Fibroblast of lung (primary cell): ENCODE measurements around the gene VAMP5. TPM values are rescaled to one million over a fixed set of nuclear protein-coding genes. Genes with fewer than 3 reads are reported as not detected.

Experiments used
- DNase-seq, 2 donors: peaks; one replicate each; pipeline versions ENCODE4 v3.0.0 to v3.0.0-alpha.2; 2010; ENCODE audit warnings: low read depth in 2 of 2
- H2AFZ ChIP-seq: 2 replicates; pipeline ENCODE4 v1.5.1; 2012; ENCODE audit warnings: low read length, control low read depth, inconsistent platforms
- H3K27ac ChIP-seq: 2 replicates; pipeline ENCODE4 v1.5.1; 2011; ENCODE audit warnings: low read length, control low read depth; ENCODE audit not compliant: insufficient read depth
- H3K27me3 ChIP-seq: 2 replicates; pipeline ENCODE4 v1.5.1; 2011; ENCODE audit warnings: mild to moderate bottlenecking, low read length; ENCODE audit not compliant: control insufficient read depth, insufficient read depth
- H3K36me3 ChIP-seq: 2 replicates; pipeline ENCODE4 v1.5.1; 2011; ENCODE audit warnings: low read length; ENCODE audit not compliant: control insufficient read depth, insufficient read depth
- H3K4me1 ChIP-seq: 2 replicates; pipeline ENCODE4 v1.5.1; 2011; ENCODE audit warnings: low read length; ENCODE audit not compliant: control insufficient read depth, insufficient read depth; ENCODE audit errors: extremely low read depth
- H3K4me2 ChIP-seq: 2 replicates; pipeline ENCODE4 v1.5.1; 2011; ENCODE audit warnings: low read length, control low read depth; ENCODE audit not compliant: insufficient read depth; ENCODE audit errors: extremely low read depth
- H3K4me3 ChIP-seq, 4 experiments: fragments of 200-600 bp in 1 of 4; sonication (generic) in 1 of 4; replicated peaks in 1 of 4; 2 replicates each; pipeline ENCODE4 v1.5.1; 2011 to 2016; ENCODE audit warnings: low read length in 4 of 4, low read depth in 3 of 4, mild to moderate bottlenecking in 3 of 4, control low read depth in 2 of 4, inconsistent platforms in 1 of 4, mixed read lengths in 1 of 4; ENCODE audit not compliant: insufficient read depth in 1 of 4; ENCODE audit errors: control extremely low read depth in 1 of 4
- H3K79me2 ChIP-seq: 2 replicates; pipeline ENCODE4 v1.5.1; 2012; ENCODE audit warnings: mild to moderate bottlenecking, low read length, inconsistent platforms; ENCODE audit not compliant: control insufficient read depth, insufficient read depth
- H3K9ac ChIP-seq: 2 replicates; pipeline ENCODE4 v1.5.1; 2011; ENCODE audit warnings: mild to moderate bottlenecking, low read length, control low read depth; ENCODE audit not compliant: insufficient read depth
- H3K9me3 ChIP-seq: 2 replicates; pipeline ENCODE4 v1.5.1; 2012; ENCODE audit warnings: low read depth, low read length; ENCODE audit not compliant: control insufficient read depth, insufficient read depth
- H4K20me1 ChIP-seq: 2 replicates; pipeline ENCODE4 v1.5.1; 2011; ENCODE audit warnings: low read length; ENCODE audit not compliant: control insufficient read depth, insufficient read depth; ENCODE audit errors: extremely low read depth
- EZH2 ChIP-seq: IDR thresholded peaks from 2 replicates; pipeline ENCODE4 v1.5.1; 2012; ENCODE audit warnings: low read length, control low read depth, mild to moderate bottlenecking; ENCODE audit errors: missing control alignments
- polyA plus RNA-seq, 2 donors: library from polyadenylated mRNA; depleted of rRNA in 1 of 2; stranded (reverse) in 1 of 2; unstranded in 1 of 2; fragments of >200 nt; gene quantifications; 2 replicates each; pipeline ENCODE4 v1.2.1, GENCODE V29; 2011 to 2012; ENCODE audit warnings: missing spikeins in 1 of 2
- total RNA-seq: library from RNA; depleted of rRNA; stranded (reverse); fragments of >200 nt; gene quantifications from 2 replicates; pipeline ENCODE4 v1.2.1, GENCODE V29; 2014
- TF ChIP-seq, protein P1 (sequence below), 2 donors: IDR thresholded peaks in 1 of 2; conservative IDR thresholded peaks in 1 of 2; 1 replicate in 1 of 2; 2 replicates in 1 of 2; pipeline ENCODE4 v1.5.1; 2011 to 2012; ENCODE audit warnings: low read length in 2 of 2, control low read depth in 1 of 2, inconsistent platforms in 1 of 2, low read depth in 1 of 2, mild to moderate bottlenecking in 1 of 2

Gene VAMP5
- total and polyA plus RNA-seq, 2 donors (not counting 1 experiment from before 2014, with no cell fraction given), result 69.5 to 212 TPM

DNA sequence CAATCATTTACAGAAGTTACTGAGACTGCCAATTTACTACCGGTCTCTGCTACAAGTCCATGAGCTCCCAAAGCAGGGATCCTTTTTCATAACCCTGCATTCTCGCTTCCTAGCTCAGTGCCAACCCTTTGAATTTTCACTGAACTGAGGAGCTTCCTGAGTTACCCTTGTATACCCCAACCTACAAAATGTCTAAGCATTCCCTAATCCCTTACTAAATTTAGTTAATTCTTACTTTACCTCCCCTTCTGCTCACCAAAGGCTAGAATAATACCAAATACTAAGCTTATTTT is 35.7 kb upstream of the VAMP5 start:
- Histone ChIP-seq H3K9me3 (no peaks in the 10 kb centered on the region), H3K27ac (no peak overlapping the region), H3K4me1 (peaks cover 11% of the 10 kb centered on the region), H3K4me2 (no peak overlapping the region), H3K9ac (no peak overlapping the region), H3K79me2 (no peaks in the 10 kb centered on the region), H2AFZ (no peak overlapping the region), H3K27me3 (no peaks in the 10 kb centered on the region), H3K4me3 (no peak overlapping the region), H4K20me1 (no peaks in the 10 kb centered on the region), H3K36me3 (peaks cover 10% of the 10 kb centered on the region)
- DNase-seq, result no peak
- TF ChIP-seq, protein P1, sequence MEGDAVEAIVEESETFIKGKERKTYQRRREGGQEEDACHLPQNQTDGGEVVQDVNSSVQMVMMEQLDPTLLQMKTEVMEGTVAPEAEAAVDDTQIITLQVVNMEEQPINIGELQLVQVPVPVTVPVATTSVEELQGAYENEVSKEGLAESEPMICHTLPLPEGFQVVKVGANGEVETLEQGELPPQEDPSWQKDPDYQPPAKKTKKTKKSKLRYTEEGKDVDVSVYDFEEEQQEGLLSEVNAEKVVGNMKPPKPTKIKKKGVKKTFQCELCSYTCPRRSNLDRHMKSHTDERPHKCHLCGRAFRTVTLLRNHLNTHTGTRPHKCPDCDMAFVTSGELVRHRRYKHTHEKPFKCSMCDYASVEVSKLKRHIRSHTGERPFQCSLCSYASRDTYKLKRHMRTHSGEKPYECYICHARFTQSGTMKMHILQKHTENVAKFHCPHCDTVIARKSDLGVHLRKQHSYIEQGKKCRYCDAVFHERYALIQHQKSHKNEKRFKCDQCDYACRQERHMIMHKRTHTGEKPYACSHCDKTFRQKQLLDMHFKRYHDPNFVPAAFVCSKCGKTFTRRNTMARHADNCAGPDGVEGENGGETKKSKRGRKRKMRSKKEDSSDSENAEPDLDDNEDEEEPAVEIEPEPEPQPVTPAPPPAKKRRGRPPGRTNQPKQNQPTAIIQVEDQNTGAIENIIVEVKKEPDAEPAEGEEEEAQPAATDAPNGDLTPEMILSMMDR (conservative IDR thresholded peaks at IDR 0.05 in 1 of 2, IDR thresholded peaks at IDR 0.05 in 1 of 2; ENCODE audit: low read depth in 1 of 2, low read length in 2 of 2), result no peak
- no peak for TF ChIP-seq EZH2

DNA sequence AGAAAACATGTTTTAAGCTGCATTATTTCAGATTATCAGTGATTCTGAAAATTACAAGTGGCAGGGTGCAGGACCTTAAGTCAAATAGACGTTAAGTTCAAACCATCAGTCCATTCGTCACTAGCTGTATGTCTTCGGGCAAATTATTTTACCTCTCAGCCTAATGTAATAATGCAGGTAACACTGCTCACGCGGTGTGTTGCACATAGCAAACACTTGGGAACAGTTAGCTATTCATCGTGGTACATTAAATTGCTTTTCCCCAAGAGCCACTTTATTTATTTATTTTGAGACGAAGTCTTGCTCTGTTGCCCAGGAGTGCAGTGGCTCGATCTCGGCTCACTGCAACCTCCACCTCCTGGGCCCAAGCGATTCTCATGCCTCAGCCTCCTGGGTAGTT is 35.1 kb upstream of the VAMP5 start:
- Histone ChIP-seq H2AFZ (no peak overlapping the region), H3K4me2 (no peak overlapping the region), H3K9me3 (no peaks in the 10 kb centered on the region), H3K9ac (no peak overlapping the region), H3K36me3 (peaks cover 11% of the 10 kb centered on the region), H4K20me1 (no peaks in the 10 kb centered on the region), H3K27me3 (no peaks in the 10 kb centered on the region), H3K4me3 (no peak overlapping the region), H3K27ac (no peak overlapping the region), H3K79me2 (no peaks in the 10 kb centered on the region), H3K4me1 (peaks cover 11% of the 10 kb centered on the region)
- DNase-seq, result no peak
- TF ChIP-seq, protein P1 (conservative IDR thresholded peaks at IDR 0.05 in 1 of 2, IDR thresholded peaks at IDR 0.05 in 1 of 2; ENCODE audit: low read depth in 1 of 2, low read length in 2 of 2), result no peak
- TF ChIP-seq EZH2, result no peak

DNA sequence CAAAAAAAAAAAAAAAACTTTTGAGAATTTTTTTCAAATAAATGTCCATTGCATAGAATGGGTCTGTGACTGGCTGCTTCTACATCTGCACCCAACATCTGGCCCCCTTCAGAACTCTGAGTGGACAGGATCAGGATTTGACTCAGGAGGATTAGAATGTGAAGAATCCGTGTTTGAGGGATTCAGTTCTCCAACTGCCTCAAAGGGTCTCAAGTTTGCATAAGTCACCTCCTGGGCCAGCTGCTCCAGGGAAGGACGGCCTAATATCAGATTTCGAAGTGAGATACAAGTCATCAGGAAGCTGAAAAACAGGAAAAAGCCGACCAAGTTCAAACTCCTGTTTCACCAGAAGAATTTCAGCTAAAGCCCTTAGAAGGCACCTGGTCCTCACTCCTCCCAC is 34.4 kb upstream of the VAMP5 start:
- H3K4me3 ChIP-seq, result no peak overlapping the region
- H4K20me1 ChIP-seq, result no peaks in the 10 kb centered on the region
- peak overlapping the region; percentile 58 for H3K27ac ChIP-seq
- no peaks in the 10 kb centered on the region for H3K9me3 ChIP-seq
- H3K27me3 ChIP-seq, result no peaks in the 10 kb centered on the region
- H3K9ac ChIP-seq, result no peak overlapping the region
- H3K4me2 ChIP-seq, result peak overlapping the region; percentile 13
- H2AFZ ChIP-seq, result no peak overlapping the region
- TF ChIP-seq EZH2, result no peak
- TF ChIP-seq, protein P1 (conservative IDR thresholded peaks at IDR 0.05 in 1 of 2, IDR thresholded peaks at IDR 0.05 in 1 of 2; ENCODE audit: low read depth in 1 of 2, low read length in 2 of 2), result no peak
- no peaks in the 10 kb centered on the region for H3K79me2 ChIP-seq
- peak; percentile 95 to 97 for DNase-seq
- peaks cover 11% of the 10 kb centered on the region for H3K4me1 ChIP-seq
- peaks cover 13% of the 10 kb centered on the region for H3K36me3 ChIP-seq
